Activated CD4-positive, alpha-beta T cell treated with anti-CD3 and anti-CD28 coated beads, Interleukin-2, amount 50 U/mL, for 4 hours (primary cell): Measurements from ENCODE around the gene ADAMTS12.

ENCODE experiments used
- DNase-seq, 2 experiments: peaks; one replicate each; pipeline ENCODE4 v3.0.0-alpha.2; 2020

The ADAMTS12 gene

DNA sequence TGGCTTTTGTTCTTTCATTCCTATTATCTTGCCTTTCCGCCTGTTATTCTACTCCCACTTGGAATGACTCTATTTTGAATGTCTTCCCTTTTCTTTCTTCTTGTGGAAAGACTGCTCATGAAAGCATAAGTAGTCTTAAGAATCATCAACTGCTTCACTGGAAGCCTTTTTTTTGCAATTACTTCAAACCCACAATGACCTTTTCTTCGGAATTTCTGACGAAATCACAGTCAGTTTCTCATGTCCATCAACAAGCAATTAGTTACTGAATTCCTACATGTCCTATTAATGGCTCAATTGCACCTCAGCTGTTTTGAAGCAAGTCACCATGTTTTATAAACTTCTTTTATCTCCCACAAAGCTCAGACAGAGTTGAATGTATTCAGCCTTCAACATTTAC, 254.8 kb downstream of the ADAMTS12 start:
- DNase-seq: no peak

GRCh38 chr5:33635582-33635981, 256.2 kb downstream of the ADAMTS12 start:
- DNase-seq: no peak

DNA sequence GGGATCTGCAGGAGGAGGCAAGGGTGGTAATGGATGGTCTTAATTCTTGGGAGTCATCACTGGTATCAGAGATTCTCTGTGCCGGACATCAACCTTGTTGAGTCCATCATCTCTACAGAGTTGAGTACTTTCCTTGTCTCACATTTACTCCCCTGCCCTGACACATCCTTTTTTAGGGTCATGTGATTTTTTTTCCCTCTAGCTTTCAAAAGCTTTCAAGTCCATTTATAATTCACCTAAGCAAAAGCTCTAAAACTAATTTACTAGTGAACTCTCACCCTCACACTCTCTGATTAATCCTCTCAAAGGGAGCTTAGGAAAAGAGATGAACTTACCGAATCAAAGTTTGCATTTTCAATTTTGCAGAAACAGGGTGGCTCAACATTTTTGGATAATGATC, 258.1 kb downstream of the ADAMTS12 start:
- no peak for DNase-seq

DNA sequence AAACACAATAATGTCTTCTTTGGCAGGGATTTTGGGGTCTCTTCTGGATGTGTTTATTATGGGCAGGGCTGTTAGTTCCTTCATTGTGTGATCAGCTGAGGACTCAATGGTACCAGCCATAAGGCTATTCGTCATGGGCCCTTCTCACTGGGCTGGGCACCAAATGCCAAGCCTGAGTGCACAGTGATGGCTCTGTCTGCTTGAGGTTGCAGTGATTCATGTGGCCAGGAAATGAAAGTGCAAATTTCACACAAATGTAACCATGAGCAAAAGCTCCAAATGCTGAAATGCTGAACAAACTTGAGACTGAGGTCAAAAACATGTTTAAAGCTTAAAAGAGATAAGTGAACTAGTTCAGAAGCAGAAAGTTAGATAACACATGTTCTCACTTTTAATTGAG, 260.0 kb downstream of the ADAMTS12 start:
- no peak for DNase-seq

GRCh38 chr5:33631139-33631538, 260.7 kb downstream of the ADAMTS12 start:
- DNase-seq: no peak

DNA sequence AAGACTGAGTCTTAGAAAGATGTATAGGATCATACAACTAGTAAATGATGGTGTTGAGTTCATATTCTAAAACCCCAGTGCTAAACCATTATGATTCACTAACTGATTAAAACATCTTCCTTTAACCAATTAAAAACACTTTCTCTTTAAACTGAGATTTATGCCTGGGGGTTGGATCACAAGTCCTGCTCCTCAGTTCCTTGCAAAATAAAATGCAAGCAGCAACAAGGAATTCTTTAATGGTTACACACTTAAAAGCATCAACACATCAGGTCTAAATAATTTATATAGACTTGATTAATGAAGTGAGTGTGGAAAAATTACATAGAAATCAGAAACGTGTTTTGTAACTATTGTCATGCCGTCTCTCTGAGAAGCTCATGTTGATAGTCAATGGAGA, 261.8 kb downstream of the ADAMTS12 start:
- no peak for DNase-seq

GRCh38 chr5:33628796-33629195, 263.0 kb downstream of the ADAMTS12 start:
- no peak for DNase-seq

DNA sequence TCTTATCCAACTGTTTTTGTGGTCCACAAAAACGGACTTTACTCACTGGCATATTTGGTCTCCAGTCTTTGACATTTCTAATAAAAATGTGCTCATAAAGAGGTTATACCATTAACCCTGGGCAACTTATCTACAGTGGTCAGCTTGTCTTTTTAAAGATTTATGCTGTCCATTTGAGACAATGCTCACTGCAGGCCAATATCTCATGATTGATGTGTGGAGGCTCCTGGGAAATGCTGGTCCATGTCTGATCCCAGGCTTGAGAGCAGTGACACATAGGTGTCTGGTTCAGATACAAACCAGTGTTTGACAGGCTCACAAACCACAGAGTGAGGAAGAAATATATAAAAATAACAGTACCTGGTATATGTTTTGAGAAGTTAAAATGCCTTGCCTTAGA, 270.3 kb downstream of the ADAMTS12 start:
- DNase-seq: no peak

GRCh38 chr5:33614039-33614438, 277.8 kb downstream of the ADAMTS12 start:
- no peak for DNase-seq

GRCh38 chr5:33612386-33612785, 279.4 kb downstream of the ADAMTS12 start:
- no peak for DNase-seq

GRCh38 chr5:33611877-33612276, 279.9 kb downstream of the ADAMTS12 start:
- no peak for DNase-seq

DNA sequence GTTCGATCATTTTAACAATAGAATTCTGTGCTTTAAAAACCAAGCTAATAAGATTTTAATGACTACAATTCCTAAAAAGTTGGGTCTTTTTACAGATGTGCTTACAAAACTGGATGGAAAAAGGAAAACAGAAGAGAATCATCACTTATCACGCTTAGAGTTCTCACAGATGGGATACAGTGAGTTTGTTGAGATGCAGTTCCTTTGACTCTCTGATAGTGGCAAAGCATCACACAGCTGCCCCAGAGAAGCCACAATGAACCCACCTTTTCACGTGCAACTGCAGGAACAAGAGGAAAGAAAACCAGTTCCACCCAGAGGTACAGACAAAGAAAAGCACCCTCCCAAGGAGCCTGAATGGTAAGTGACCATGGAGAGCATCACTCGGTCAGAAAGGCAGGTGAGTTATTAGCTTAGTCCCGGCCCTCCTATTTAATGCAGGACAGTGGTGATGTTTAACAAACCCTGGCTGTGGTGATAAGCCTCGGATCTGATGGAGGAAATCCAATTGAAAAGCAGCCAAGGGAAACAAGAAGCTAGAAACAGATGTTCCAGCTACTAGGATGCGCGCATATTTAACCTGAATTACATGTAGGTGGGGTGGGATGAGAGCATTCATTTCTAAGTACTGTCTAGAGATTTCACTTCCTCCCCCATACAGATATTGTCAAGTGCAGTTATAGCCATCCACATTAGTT, 283.3 kb downstream of the ADAMTS12 start:
- DNase-seq: no peak

DNA sequence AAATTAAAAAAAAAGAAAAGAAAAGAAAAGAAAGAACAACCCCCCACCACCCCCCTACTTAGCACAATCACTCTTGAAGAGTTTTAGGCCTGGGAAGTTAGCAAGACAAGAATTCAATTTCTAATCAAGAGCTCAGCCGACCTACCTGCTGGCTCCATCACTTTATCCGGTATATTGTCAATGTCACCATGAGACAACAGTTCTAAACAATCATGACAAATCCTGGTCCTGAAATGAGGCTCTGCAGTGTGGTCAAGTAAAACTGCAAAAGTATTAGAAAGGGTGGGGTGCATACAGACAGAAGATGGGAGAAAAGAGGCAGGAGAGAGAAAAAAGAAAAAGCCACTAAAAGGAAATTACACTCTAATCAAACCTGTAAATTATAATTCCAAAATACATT, 287.3 kb downstream of the ADAMTS12 start:
- no peak for DNase-seq

- no peak for DNase-seq
These were observed 289.9 kb downstream of the ADAMTS12 start for GRCh38 chr5:33601881-33602280.

- DNase-seq: no peak
These were observed 296.5 kb downstream of the ADAMTS12 start for GRCh38 chr5:33595303-33595702.

- no peak for DNase-seq
These were observed 297.8 kb downstream of the ADAMTS12 start for GRCh38 chr5:33594006-33594405.

DNA sequence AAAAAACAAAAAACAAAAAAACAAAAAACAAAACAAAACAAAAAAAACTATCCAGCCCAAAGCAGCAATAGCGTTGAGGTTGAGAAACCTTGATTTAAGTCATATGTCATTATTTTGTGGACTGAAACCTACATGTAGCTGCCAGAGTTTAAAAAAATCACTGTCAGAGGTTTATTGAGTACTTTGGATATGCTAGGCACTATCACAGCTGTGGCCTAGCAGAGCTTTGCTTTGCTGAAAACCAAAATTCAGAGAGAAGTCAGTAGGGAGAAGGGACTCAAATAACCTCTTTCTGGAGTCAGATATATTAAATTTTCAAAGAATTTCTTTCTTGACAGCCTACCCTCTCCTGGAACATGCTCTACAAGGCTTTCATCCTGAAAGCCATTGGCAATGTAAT, 299.5 kb downstream of the ADAMTS12 start:
- no peak for DNase-seq

DNA sequence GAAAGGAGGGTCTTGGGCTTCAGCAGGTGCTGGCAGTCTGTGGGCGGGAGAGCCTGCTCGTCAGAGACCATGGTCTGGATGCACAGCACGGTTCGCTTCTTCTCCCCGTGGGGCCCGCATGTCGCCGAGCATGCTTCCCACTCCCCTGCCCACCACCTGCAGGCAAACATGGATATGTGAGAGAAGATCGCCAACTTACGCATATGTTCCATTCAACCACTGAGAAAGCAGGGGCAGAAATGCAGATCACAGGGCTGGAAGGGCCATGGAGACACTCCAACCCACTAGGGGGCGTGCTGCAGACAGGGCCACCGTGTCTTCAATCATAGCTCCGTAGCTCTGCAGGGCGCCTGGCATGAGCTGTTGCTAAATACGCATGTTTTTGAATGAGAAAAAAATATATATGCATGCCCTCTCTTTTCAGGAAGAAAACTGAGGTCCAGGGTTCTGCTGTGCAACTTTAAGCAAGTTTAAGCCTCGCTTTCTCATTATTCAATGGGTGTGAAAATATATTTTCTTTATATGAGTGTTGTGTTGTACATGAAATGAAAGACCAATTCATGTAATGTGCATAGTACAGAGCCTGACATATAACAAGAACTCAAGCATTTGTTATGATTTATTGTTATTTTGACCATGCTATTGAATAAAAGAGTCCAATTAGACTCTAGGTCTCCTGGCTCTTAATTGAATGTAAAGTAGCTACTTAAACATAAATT, 303.0 kb downstream of the ADAMTS12 start:
- DNase-seq: peak; percentile 2 to 4

GRCh38 chr5:33583332-33583731, 308.5 kb downstream of the ADAMTS12 start:
- DNase-seq: no peak

- DNase-seq: no peak
These were observed 309.4 kb downstream of the ADAMTS12 start for GRCh38 chr5:33582417-33582816.

DNA sequence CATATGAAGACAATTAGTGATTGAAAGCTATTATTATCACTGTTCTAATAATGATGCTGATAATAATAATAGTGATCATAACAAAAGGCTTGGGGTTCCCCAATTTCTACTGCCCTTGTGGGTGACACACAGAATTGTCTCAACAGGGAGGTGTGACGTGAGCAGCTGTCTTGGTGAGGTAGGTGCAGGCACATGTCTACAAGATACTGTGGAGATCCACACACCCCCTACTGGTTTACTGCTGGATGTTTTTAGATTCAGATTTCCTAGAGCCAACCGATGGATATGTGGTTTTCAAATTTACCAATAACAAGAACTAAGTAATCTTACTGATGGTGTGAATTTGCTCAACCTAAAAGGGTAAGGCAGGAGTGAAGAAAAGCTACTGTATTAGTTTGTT, 312.0 kb downstream of the ADAMTS12 start:
- no peak for DNase-seq

GRCh38 chr5:33579152-33579551, 312.6 kb downstream of the ADAMTS12 start:
- no peak for DNase-seq

DNA sequence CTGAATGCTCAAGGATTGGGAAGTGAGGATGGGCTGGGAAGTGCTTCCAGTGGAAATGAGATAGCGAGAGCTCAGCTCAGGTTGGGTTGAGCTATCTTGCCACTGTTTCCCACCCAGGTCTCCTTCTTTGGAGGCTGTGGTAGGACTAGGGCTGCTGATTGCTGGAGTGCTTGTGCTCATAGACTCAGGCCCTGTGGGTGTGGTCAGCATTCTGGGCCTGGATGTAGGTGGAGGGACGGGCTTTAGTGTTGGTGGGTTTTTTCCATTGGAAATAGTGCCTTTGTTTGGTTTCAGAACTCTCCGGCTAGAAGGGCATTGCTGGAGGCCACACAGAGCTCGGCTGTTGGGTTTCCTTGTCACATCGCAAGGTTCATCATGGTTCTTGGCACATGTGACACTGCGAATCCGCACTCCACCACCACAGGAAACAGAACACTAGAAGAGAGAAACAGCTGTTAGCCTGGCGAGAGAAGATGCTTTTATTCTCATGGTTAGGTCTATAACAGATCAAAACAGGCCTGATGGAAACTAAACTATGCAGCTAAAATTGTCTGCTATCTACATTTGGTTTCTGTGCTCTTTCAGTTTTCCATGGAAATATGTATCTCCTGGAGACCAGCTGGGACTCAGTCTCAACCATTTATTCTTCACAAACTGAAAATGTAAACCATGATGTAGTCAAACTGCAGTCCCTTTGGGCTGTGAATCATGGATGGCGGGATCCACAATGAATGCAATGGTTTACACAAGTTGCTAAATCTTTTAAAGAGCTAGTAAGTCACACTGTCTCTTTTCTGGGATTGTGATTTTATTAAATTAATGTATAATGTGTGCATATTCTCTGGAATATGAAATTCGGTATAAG, 314.8 kb downstream of the ADAMTS12 start:
- DNase-seq: no peak

GRCh38 chr5:33565324-33565723, 326.5 kb downstream of the ADAMTS12 start:
- DNase-seq: no peak
